HG03378 (cell line): ENCODE data around the gene APOO.

ENCODE experiments used
- ATAC-seq: cut with Tn5 transposase; IDR thresholded peaks from one replicate; pipeline ENCODE4 v1.9.1; 2021; ENCODE audit warnings: mild to moderate bottlenecking, moderate library complexity; ENCODE audit not compliant: unreplicated experiment

Gene APOO

DNA sequence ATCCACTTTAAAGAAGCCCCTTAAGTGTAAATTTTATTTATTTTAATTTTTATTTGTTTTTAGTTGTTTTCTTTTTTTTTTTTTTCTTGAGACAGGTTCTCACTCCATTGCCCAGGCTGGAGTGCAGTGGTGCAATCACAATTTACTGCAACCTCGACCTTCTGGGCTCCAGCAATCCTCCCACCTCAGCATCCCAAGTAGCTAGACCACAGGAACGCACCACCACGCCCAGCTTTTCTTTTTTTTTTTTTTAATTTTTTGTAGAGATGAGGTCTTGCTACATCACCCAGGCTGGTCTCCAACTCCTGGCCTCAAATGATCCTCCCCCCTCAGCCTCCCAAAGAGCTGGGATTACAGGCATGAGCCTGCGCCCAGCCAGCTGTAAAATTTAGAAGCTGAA is 118.8 kb downstream of the APOO start:
- no peak for ATAC-seq

DNA sequence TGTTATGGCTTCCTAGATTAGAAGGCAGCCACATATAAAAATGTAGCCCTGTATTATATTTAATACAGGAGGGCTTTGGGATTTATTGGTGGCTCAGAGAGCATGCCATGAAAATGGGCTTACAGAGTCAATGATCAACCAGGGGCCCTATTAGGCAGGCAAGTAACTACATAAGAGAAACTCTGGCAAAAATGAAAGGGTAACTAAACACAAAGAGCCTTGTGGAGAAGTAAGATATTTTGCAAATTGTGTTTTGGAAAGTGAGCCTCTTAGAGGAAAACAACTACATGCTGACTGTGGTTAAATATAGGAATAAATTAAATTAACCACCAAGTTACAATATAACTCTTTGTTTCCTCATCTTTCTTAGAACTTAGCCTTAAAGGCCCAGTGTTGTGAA is 119.2 kb downstream of the APOO start:
- ATAC-seq, result peak; percentile 63

DNA sequence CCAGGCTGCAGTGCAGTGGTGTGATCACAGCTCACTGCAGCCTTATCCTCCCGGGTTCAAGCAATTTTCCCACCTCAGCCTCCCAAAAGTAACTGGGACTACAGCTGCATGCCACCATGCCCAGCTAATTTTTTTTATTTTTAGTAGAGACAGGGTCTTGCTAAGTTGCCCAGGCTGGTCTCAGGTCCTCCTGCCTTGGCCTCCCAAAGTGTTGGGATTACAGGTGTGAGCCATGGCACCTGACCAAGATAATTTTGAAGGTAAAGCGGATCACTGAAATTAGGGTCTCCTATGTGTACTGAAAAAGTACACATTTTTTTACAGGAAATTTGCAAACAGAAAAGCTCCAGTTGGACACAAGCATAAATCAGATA is 120.0 kb downstream of the APOO start:
- no peak for ATAC-seq

- ATAC-seq, result no peak
Measured at GRCh38 chrX:23786268-23786815, 121.4 kb downstream of the APOO start.

- no peak for ATAC-seq
Measured at GRCh38 chrX:23785580-23785979, 122.2 kb downstream of the APOO start.

GRCh38 chrX:23784470-23785331 is 123.0 kb downstream of the APOO start:
- no peak for ATAC-seq

DNA sequence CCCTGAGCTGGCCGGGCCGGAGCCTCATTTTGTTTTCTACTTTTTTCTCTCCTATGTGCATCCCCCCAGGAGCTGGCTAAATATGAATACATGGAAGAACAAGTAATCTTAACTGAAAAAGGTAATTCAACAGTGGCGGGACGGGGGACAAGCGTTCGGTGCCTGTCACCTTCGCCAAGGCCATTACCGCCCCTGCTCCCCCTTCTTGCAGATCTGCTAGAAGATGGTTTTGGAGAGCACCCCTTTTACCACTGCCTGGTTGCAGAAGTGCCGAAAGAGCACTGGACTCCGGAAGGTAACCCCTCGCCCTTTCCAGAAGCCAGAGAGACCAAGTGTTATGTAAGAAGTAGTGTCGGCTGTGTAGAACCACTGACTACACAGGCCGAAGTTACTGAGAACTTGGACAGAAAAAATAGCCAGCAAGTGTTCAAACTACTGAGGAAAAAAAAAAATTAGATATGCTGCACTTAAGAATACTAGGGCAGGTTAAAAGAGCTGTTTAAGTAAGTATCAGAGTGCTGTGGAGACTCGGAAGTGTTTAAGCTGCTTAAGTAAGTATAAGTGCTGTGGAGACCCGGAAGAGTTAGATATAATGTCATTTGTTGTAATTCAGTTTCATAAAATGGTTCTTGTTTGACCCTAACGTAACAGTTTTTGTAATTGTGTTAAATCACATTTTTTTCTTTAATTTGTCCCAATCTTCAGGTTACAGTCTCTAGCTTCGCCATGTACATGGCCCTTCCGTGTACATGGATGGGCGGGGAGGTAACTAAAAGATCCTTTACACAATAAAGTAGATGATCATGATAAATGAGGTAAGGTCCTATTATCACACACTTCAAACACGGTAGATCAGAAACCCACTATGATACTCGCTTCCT is 123.9 kb downstream of the APOO start:
- no peak for ATAC-seq
